Stimulated activated naive CD8-positive, alpha-beta T cell treated with anti-CD3 and anti-CD28 coated beads, Interleukin-15, amount 100 ng/mL, for 72 hours (primary cell): ENCODE measurements around the gene MAG.
"Not testable (repeated sequence)": the region's sequence is repeated elsewhere in the genome, so short reads cannot be mapped to it uniquely, and the experiment has no call there.

Source experiments
- ATAC-seq: fragments of 150-1000 bp; cut with Tn5 transposase; 2 replicates; pipeline ENCODE4 v1.10.0; 2021; ENCODE audit warnings: mild to moderate bottlenecking, moderate library complexity
- DNase-seq, 2 donors: peaks; one replicate each; pipeline ENCODE4 v3.0.0; 2021 to 2022
- H3K27ac Mint-ChIP-seq, 2 donors: one replicate each; pipeline ENCODE4 v1.8.0; 2022; ENCODE audit warnings: mild to moderate bottlenecking in 2 of 2, mixed read lengths in 2 of 2, moderate library complexity in 2 of 2
- H3K27me3 Mint-ChIP-seq: one replicate; pipeline ENCODE4 v1.8.0; 2022; ENCODE audit warnings: mixed read lengths
- H3K4me1 Mint-ChIP-seq: one replicate; pipeline ENCODE4 v1.8.0; 2022; ENCODE audit warnings: mild to moderate bottlenecking, mixed read lengths
- H3K4me3 Mint-ChIP-seq, 2 donors: one replicate each; pipeline ENCODE4 v1.8.0; 2022; ENCODE audit warnings: mild to moderate bottlenecking in 2 of 2, mixed read lengths in 2 of 2, moderate library complexity in 1 of 2
- H3K9me3 Mint-ChIP-seq, 2 donors: one replicate each; pipeline ENCODE4 v1.8.0; 2022; ENCODE audit warnings: mixed read lengths in 2 of 2

The MAG gene

DNA sequence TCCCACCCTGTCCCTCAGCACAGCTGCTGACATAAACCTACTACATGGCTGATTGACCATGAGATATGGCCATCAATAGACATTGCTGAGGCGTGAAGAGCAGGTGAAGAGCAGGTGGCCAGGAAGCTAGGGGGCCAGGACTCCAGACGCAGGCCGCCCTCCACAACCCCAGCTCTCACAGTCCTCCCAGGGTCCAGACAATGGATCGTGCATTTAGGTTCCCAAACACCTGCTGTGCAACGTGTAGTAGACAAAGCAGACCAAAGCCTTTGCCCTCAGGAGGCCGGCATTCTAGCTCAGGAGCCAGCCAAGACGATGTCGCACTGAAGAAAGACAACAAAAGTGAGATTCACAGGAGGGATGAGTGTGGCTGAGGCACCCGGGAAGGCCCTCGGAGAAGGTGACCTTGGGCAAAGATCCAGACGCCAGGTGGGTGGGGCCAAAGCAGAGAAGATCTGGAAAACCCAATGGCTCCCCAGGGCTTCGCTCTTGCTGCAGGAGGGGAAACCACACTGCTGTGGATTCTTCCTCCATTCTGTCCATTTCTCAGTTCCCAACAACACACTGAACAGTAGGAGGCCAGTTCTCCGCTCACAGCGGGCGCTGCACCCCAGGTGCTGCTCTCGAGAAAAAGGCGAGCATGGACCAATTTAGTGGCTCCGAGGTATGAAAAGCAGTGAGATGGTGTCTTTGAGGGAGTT is 57.1 kb downstream of the MAG start:
- H3K9me3 Mint-ChIP-seq: no peaks in the 10 kb centered on the region
- H3K27me3 Mint-ChIP-seq: peaks cover 24% of the 10 kb centered on the region
- ATAC-seq (no peak), DNase-seq (peak in 1 of 2 donors; percentile 9)
- H3K27ac Mint-ChIP-seq: peak overlapping the region in 1 of 2 donors; percentile 77
- no peak overlapping the region for H3K4me3 Mint-ChIP-seq
- peaks cover 63% of the 10 kb centered on the region for H3K4me1 Mint-ChIP-seq

DNA sequence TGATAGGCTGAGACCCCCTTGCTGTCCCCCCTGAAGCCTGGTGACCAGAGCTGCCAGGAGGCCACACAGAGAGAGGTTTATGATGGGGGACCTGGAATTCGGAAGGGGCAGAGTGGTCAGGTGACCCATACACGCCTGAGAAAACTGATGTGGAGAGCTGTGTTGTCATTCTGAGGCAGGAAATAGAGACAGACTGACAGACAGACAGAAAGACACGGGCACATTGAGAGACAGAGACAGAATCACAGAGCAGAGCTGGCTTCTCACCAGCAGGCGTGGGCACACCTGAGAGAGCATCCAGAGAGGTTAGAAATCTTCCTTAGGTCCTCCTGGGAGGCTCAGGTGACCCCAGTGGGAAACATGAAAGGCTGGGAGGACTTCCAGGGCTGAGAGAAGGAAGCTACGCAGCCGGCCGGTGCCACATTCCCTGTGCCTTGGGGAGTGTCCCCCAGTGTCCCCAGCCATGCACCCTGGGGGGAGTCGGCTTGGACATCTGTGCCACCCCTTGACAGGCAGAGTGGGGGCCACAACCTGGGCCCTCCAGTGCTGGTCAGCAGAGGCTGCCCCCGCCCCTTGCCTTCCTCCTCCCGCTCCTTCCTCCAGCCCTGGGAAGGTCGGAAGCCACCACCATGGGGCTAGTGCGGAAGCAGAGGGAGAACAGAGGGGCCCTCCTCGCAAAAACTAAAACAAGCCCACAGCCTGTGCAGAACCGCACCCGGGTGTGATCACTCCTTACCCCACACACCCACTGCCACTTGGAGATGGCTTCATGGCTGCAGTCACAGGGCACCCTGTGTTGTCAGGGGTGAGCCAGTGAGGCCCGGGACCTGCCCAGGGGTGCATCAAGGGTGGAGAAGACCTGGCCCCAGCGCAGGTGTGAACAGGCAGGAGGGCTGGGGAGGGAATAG is 57.9 kb downstream of the MAG start:
- no peak for ATAC-seq

DNA sequence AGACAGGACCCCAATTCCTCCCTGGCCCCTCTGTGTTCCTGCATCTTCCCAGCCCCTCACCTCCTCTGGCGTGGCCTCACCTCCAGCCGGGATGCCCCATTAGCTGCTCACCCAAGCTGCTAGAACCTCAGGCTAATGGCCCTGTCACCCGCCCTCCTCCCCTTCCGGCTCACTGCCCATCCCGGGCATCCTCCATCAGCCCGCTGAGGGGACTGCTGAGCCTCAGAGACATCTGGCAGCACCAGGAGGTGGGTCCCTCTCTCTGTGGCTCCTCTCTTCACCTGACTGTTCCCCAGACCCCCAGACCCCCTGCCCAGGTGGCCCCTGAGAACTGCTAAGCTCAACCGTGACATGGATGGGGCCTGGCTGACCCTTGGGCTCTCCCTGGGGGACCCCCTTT is 58.6 kb downstream of the MAG start:
- Mint-ChIP-seq H3K4me1 (peaks cover 59% of the 10 kb centered on the region), H3K27me3 (peaks cover 24% of the 10 kb centered on the region), H3K9me3 (no peaks in the 10 kb centered on the region), H3K27ac (no peak overlapping the region), H3K4me3 (no peak overlapping the region)
- no peak for ATAC-seq
- DNase-seq: peak in 1 of 2 donors; percentile 9

More for the DNA sequence above, 57.9 kb downstream of the MAG start:
- peak overlapping the region in 1 of 2 donors; percentile 77 for H3K27ac Mint-ChIP-seq
- peaks cover 63% of the 10 kb centered on the region for H3K4me1 Mint-ChIP-seq
- peaks cover 24% of the 10 kb centered on the region for H3K27me3 Mint-ChIP-seq
- DNase-seq: peak in 1 of 2 donors; percentile 13
- no peaks in the 10 kb centered on the region for H3K9me3 Mint-ChIP-seq
- H3K4me3 Mint-ChIP-seq: no peak overlapping the region

DNA sequence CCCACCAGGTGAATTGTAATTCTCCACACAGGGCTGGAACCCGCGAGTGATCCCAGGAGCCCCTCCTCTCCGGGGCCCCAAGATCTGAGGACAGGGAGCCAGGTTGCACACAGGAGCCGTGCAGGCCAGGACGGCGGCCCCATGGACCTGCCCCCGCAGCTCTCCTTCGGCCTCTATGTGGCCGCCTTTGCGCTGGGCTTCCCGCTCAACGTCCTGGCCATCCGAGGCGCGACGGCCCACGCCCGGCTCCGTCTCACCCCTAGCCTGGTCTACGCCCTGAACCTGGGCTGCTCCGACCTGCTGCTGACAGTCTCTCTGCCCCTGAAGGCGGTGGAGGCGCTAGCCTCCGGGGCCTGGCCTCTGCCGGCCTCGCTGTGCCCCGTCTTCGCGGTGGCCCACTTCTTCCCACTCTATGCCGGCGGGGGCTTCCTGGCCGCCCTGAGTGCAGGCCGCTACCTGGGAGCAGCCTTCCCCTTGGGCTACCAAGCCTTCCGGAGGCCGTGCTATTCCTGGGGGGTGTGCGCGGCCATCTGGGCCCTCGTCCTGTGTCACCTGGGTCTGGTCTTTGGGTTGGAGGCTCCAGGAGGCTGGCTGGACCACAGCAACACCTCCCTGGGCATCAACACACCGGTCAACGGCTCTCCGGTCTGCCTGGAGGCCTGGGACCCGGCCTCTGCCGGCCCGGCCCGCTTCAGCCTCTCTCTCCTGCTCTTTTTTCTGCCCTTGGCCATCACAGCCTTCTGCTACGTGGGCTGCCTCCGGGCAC is 59.6 kb downstream of the MAG start:
- Mint-ChIP-seq H3K4me3 (no peak overlapping the region), H3K4me1 (peaks cover 49% of the 10 kb centered on the region), H3K9me3 (no peaks in the 10 kb centered on the region), H3K27me3 (peaks cover 34% of the 10 kb centered on the region), H3K27ac (peak overlapping the region in 1 of 2 donors; percentile 78)
- no peak for ATAC-seq
- peak in 1 of 2 donors; percentile 9 for DNase-seq

DNA sequence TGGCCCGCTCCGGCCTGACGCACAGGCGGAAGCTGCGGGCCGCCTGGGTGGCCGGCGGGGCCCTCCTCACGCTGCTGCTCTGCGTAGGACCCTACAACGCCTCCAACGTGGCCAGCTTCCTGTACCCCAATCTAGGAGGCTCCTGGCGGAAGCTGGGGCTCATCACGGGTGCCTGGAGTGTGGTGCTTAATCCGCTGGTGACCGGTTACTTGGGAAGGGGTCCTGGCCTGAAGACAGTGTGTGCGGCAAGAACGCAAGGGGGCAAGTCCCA is 60.2 kb downstream of the MAG start:
- H3K4me3 Mint-ChIP-seq: peak overlapping the region in 1 of 2 donors; percentile 19
- no peak for DNase-seq
- peaks cover 45% of the 10 kb centered on the region for H3K4me1 Mint-ChIP-seq
- no peak for ATAC-seq
- no peaks in the 10 kb centered on the region for H3K9me3 Mint-ChIP-seq
- H3K27ac Mint-ChIP-seq: no peak overlapping the region
- peaks cover 36% of the 10 kb centered on the region for H3K27me3 Mint-ChIP-seq

DNA sequence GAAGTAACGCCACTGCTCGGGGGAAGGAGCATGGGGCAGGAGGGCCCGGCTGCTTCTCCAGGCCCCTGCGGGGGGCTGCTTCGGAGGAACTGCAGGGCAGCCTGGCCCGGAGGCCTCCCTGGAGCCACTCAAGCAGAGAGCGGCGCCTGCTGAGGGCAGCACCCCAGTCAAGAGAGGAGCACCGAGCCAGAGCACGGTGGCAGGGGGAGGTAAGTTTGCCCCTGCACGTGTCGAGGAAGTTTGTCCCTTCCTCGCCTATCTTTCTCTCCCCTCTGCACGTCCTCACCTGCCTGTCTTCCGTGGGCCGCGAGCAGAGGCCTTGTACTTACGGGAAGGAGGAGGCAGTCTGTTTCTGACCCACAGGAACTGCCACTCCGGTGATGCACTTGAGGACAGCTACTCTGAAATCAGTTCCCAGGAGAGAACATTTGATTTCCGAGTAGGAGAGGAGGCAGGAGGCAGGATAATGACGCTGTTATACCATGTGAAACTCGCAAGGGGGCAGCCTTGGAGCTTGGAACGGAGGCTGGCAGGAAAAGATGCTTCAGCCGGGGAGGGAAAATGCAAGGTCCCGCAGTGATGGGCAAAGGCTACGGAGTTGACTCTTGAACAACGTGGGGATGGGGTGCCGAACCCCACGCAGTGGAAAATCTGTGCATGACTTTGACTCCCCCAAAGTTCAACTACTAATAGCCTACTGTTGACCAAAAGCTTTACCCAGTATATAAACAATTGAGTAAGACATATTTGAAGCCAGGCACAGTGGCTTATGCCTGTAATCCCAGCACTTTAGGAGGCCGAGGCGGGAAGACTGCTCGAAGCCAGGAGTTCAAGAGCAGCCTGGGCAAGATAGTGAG is 60.7 kb downstream of the MAG start:
- DNase-seq (peak; percentile 58 to 75), ATAC-seq (peak; percentile 75)
- Mint-ChIP-seq H3K9me3 (no peaks in the 10 kb centered on the region), H3K27ac (peak overlapping the region in 1 of 2 donors; percentile 49), H3K4me3 (peak overlapping the region in 1 of 2 donors; percentile 40), H3K27me3 (peaks cover 36% of the 10 kb centered on the region), H3K4me1 (peaks cover 45% of the 10 kb centered on the region)

DNA sequence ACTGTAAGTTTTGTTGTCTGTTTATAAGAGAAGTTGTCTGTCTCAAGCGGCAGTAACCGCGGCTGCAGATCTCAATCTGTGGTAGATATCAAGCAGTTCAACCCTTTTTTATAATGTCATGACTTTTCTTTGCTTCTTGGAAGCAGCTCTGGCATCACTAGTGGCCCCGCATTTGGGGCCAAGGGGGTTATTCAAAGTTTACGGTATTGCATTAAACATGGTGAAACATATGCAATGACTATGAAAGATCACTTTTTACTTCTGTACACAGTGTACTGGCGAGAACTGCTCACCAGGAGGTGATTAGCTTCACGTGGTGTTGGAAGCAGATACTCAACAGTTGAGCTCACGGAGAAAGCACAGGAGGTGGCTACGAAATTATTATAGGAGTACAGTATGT is 61.7 kb downstream of the MAG start:
- Mint-ChIP-seq H3K4me1 (peaks cover 44% of the 10 kb centered on the region), H3K27me3 (peaks cover 36% of the 10 kb centered on the region)

DNA sequence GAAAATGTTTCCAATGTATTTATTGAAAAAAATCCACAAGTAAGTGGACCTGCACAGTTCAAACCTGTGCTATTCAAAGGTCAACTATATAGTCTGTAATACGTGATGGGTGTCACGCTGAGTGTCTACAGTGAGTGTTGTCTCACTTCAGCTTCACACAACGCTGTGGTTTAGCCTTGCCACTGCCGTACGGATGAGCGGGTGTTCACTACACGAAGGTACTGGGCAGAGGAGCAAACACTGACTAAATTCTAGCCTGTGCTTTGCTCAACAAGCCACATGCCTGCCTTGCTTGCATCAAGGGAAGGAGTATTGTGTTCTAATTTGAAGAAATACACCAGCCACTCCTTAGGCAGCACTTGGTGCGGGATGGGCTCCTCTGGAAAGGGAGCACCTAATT is 62.9 kb downstream of the MAG start:
- Mint-ChIP-seq H3K27ac (no peak overlapping the region), H3K4me3 (no peak overlapping the region), H3K9me3 (no peaks in the 10 kb centered on the region), H3K27me3 (peaks cover 29% of the 10 kb centered on the region), H3K4me1 (peaks cover 32% of the 10 kb centered on the region)
- ATAC-seq (no peak), DNase-seq (peak in 1 of 2 donors; percentile 8)

More for the DNA sequence above, 61.7 kb downstream of the MAG start:
- H3K27ac Mint-ChIP-seq: no peak overlapping the region
- DNase-seq: peak in 1 of 2 donors; percentile 6
- no peak for ATAC-seq
- H3K9me3 Mint-ChIP-seq: no peaks in the 10 kb centered on the region
- H3K4me3 Mint-ChIP-seq: no peak overlapping the region

DNA sequence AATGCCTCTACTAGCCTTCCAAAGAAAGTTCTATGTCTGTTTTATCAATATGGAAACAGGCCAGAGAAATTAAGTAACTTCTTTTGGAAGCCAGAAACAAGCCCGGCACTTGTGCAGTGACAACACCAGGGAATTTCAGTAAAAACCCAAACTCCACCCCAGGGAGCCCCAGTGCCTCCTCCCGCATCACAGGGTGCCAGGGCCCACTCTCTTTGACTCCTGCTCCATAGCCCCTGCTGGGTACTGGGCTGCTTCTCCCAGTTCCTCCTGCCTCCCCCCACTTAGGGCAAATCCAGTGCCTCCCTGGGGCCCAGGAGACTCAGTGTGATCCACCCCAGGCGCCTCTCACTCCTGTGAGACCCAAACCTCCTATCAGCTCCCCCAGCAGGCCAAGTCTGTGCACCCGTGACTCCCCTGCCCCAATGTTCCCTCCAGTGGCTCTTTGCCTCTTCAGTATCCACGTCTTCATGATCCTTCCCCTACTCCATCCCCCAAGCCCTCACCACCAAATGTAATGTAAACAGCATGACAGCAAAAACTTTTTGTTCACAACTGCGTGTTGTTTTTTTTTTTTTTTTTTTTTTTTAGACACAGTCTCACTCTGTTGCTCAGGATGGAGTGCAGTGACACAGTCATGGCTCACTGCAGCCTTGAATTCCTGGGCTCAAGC is 64.0 kb downstream of the MAG start:
- Mint-ChIP-seq H3K4me3 (no peak overlapping the region), H3K9me3 (no peaks in the 10 kb centered on the region), H3K27ac (no peak overlapping the region), H3K27me3 (peaks cover 25% of the 10 kb centered on the region), H3K4me1 (peaks cover 25% of the 10 kb centered on the region)
- no peak for ATAC-seq
- DNase-seq: no peak

DNA sequence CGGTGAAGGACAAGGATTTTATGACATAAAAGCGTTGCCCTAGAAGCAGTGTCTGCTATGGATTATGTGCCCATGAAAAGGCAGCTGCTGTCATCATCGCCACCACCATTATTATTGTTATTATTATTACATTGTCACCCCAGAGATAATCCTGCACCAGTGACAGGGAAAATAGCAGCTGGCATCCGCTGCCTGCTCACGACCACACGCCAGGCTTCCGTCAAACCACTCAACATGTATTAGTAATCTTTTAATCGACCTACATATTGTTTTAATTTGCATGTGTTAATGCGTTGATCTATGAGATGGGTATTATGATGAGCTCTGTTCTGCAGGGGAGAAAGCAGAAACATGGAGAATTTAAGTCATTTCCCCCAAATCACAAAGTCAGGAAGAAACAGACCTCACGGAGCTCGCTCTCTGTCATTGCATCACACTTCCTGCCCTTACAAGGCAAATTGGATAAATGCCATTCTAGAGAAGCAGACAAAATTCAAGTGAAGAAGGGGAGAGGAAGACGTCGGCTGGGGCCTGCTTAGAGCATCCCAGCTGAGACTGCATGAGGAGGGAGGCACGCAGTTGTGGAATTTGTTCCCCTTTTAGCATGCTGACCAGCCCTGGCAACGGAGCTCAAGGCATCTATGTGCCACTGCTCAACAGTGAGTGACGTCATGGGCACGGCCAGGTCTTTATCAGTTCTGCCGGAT is 66.1 kb downstream of the MAG start, which contains the start of gene FFAR3:
FFAR3 (plus strand) TSS at position 594 of the 707 bp plus-strand sequence. CDS start 431 bp downstream, outside the sequence.
- DNase-seq: no peak
- Mint-ChIP-seq H3K27ac (peak within 1 kb of the TSS; percentile 85 to 93), H3K9me3 (no peaks in the 10 kb centered on the region), H3K27me3 (peaks cover 36% of the 10 kb centered on the region), H3K4me3 (peak within 1 kb of the TSS; percentile 68 to 71), H3K4me1 (peaks cover 16% of the 10 kb centered on the region)
- ATAC-seq: peak; percentile 45

DNA sequence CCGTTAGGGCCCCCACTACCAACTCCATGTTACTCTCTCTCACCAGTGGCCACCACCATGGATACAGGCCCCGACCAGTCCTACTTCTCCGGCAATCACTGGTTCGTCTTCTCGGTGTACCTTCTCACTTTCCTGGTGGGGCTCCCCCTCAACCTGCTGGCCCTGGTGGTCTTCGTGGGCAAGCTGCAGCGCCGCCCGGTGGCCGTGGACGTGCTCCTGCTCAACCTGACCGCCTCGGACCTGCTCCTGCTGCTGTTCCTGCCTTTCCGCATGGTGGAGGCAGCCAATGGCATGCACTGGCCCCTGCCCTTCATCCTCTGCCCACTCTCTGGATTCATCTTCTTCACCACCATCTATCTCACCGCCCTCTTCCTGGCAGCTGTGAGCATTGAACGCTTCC is 66.9 kb downstream of the MAG start:
- not testable (repeated sequence) for H3K9me3 Mint-ChIP-seq, DNase-seq, ATAC-seq
- Mint-ChIP-seq H3K27ac (peak overlapping the region in 1 of 2 donors; percentile 38), H3K4me1 (peaks cover 15% of the 10 kb centered on the region), H3K4me3 (peak overlapping the region in 1 of 2 donors; percentile 56), H3K27me3 (peaks cover 42% of the 10 kb centered on the region)

DNA sequence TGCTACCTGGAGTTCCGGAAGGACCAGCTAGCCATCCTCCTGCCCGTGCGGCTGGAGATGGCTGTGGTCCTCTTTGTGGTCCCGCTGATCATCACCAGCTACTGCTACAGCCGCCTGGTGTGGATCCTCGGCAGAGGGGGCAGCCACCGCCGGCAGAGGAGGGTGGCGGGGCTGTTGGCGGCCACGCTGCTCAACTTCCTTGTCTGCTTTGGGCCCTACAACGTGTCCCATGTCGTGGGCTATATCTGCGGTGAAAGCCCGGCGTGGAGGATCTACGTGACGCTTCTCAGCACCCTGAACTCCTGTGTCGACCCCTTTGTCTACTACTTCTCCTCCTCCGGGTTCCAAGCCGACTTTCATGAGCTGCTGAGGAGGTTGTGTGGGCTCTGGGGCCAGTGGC is 67.4 kb downstream of the MAG start:
- Mint-ChIP-seq H3K27me3 (peaks cover 42% of the 10 kb centered on the region), H3K4me1 (peaks cover 15% of the 10 kb centered on the region)
- not testable (repeated sequence) for H3K9me3 Mint-ChIP-seq, ATAC-seq, DNase-seq, H3K4me3 Mint-ChIP-seq, H3K27ac Mint-ChIP-seq

DNA sequence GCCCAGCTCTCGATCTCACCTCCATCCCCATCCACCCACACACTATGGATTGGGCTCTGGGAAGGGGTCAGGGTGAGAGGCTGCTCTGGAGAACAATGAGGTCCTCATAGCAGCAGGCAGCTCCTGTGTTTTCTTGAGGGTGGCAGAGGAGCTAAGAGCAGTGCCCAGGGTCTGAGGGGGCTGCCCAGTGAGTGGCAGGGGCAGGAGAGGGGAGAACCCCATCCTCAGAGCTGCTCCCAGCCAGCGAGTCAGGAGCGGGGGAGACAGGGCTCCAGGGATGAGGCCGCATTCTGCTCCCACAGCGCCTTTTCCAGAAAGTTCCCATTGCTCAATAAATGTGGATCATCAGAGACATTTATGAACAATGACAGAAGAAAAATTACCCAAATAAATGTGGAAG is 68.1 kb downstream of the MAG start:
- H3K9me3 Mint-ChIP-seq, ATAC-seq, H3K4me3 Mint-ChIP-seq, DNase-seq: not testable (repeated sequence)
- peaks cover 42% of the 10 kb centered on the region for H3K27me3 Mint-ChIP-seq
- H3K27ac Mint-ChIP-seq: peak overlapping the region in 1 of 2 donors; percentile 39
- peaks cover 15% of the 10 kb centered on the region for H3K4me1 Mint-ChIP-seq
